ENCODE measurements around the gene HSD17B1. TPM values are rescaled to one million over a fixed set of nuclear protein-coding genes. Genes with fewer than 3 reads are reported as not detected.
A peak's percentile ranks its signal among the peaks of the same experiment; 100 is the strongest.

The HSD17B1 gene
- total RNA-seq, 1 experiment from 2014 or later: 2.3 TPM

- Mint-ChIP-seq H3K4me3 (ENCODE audit: unreplicated experiment) (peak overlapping the region; percentile 95), H3K36me3 (ENCODE audit: insufficient read depth, unreplicated experiment) (peaks cover 96% of the 10 kb centered on the region), H3K27me3 (ENCODE audit: insufficient read depth, unreplicated experiment) (no peaks in the 10 kb centered on the region), H3K9me3 (ENCODE audit: unreplicated experiment) (no peaks in the 10 kb centered on the region), H3K4me1 (ENCODE audit: low read depth, unreplicated experiment) (peaks cover 15% of the 10 kb centered on the region), H3K27ac (ENCODE audit: unreplicated experiment) (peak overlapping the region; percentile 95)
- Histone ChIP-seq H3K4me3 (ENCODE audit: low read depth, low read length) (peak overlapping the region; percentile 49), H3K36me3 (ENCODE audit: control insufficient read depth, insufficient read depth, low read length) (peaks cover 16% of the 10 kb centered on the region), H3K4me1 (peaks cover 13% of the 10 kb centered on the region), H3K9me3 (no peaks in the 10 kb centered on the region), H3K27me3 (replicated peaks; ENCODE audit: control insufficient read depth, insufficient read depth, low read length) (no peaks in the 10 kb centered on the region)
- ChIA-PET POLR2A (interaction anchor here (1.4 kb wide), 1 partner anchor 12 kb away, joined by 6 read pairs; no protein-coding TSS in a partner anchor), CTCF (interaction anchor here (1.4 kb wide), 1 partner anchor 12 kb away, joined by 17 read pairs; the partner anchor contains the start of gene PSMC3IP)
- BruUV-seq (replicated peaks): no TSS peak
- DNase-seq: no peak
- TF ChIP-seq, protein P1, sequence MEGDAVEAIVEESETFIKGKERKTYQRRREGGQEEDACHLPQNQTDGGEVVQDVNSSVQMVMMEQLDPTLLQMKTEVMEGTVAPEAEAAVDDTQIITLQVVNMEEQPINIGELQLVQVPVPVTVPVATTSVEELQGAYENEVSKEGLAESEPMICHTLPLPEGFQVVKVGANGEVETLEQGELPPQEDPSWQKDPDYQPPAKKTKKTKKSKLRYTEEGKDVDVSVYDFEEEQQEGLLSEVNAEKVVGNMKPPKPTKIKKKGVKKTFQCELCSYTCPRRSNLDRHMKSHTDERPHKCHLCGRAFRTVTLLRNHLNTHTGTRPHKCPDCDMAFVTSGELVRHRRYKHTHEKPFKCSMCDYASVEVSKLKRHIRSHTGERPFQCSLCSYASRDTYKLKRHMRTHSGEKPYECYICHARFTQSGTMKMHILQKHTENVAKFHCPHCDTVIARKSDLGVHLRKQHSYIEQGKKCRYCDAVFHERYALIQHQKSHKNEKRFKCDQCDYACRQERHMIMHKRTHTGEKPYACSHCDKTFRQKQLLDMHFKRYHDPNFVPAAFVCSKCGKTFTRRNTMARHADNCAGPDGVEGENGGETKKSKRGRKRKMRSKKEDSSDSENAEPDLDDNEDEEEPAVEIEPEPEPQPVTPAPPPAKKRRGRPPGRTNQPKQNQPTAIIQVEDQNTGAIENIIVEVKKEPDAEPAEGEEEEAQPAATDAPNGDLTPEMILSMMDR (IDR thresholded peaks at IDR 0.05; ENCODE audit: insufficient read depth in 1 of 2, low read depth in 1 of 2, low read length in 1 of 2, severe bottlenecking in 1 of 2, unreplicated experiment in 1 of 2): no peak
- intact Hi-C loops (cut with micrococcal nuclease; ENCODE audit: unreplicated experiment): no loop called here
Measured at GRCh38 chr17:42566215-42566882, 13.6 kb downstream of the HSD17B1 start.

- TF ChIP-seq, protein P1 (IDR thresholded peaks at IDR 0.05; ENCODE audit: insufficient read depth in 1 of 2, low read depth in 1 of 2, low read length in 1 of 2, severe bottlenecking in 1 of 2, unreplicated experiment in 1 of 2): peak in 1 of 2 experiments; percentile 22
- H3K27me3 ChIP-seq (replicated peaks; ENCODE audit: control insufficient read depth, insufficient read depth, low read length): no peaks in the 10 kb centered on the region
- DNase-seq: peak; percentile 92 to 96
- Mint-ChIP-seq H3K27ac (ENCODE audit: unreplicated experiment) (peak within 1 kb of the TSS; percentile 95), H3K4me3 (ENCODE audit: unreplicated experiment) (peak within 1 kb of the TSS; percentile 95), H3K36me3 (ENCODE audit: insufficient read depth, unreplicated experiment) (peaks cover 96% of the 10 kb centered on the region), H3K27me3 (ENCODE audit: insufficient read depth, unreplicated experiment) (no peaks in the 10 kb centered on the region), H3K9me3 (ENCODE audit: unreplicated experiment) (no peaks in the 10 kb centered on the region), H3K4me1 (ENCODE audit: low read depth, unreplicated experiment) (peaks cover 15% of the 10 kb centered on the region)
- H3K9me3 ChIP-seq: no peaks in the 10 kb centered on the region
- TSS peak; percentile 3 for BruUV-seq (replicated peaks)
- H3K4me3 ChIP-seq (ENCODE audit: low read depth, low read length): peak within 1 kb of the TSS; percentile 49
- ChIA-PET CTCF (interaction anchor here (0.7 to 1.4 kb wide), 2 partner anchors 11 to 12 kb away, joined by 3 to 17 read pairs; partner anchors contain the start of gene PSMC3IP), POLR2A (interaction anchor here (1.4 kb wide), 1 partner anchor 13 kb away, joined by 6 read pairs; no protein-coding TSS in a partner anchor)
- peaks cover 13% of the 10 kb centered on the region for H3K4me1 ChIP-seq
- H3K36me3 ChIP-seq (ENCODE audit: control insufficient read depth, insufficient read depth, low read length): peaks cover 17% of the 10 kb centered on the region
- intact Hi-C loops (cut with micrococcal nuclease; ENCODE audit: unreplicated experiment): no loop called here
Measured at GRCh38 chr17:42566883-42567573, 14.3 kb downstream of the HSD17B1 start, which contains the start of gene MLX. MLX (plus strand) TSS chr17:42567100; CDS start chr17:42567125, 25 bp downstream.

DNA sequence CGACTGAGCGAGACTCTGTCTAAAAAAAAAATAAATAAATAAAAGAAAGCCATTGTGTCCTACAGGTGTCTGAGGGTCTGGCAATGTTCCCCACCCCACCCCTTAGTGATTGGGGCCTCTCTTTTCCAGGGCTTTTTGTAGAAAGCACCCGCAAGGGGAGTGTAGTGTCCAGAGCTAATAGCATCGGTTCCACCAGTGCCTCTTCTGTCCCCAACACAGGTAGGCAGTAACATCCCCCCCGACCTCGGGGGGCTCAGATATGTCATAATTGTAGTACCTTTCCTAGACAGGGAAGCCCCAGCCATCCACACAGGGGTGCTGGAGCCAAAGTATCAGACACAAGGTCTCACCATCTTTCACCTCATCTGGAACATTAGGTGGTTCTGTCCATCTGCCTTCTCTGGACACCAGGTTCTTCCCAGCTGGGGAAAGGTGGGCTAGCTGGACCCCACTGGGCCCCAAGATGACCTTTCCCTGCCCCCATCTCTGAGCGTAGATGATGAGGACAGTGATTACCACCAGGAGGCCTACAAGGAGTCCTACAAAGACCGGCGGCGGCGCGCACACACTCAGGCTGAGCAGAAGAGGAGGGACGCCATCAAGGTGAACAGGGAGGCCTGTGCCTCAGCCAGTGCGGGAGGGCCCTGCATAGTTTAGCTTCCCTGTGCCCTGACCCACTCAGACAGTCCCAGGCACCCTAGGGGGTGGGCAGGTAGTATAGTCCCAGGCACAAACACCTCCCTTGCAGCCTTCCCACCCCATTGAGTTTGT lies 15.8 kb downstream of the HSD17B1 start:
- H3K27me3 Mint-ChIP-seq (ENCODE audit: insufficient read depth, unreplicated experiment): no peaks in the 10 kb centered on the region
- CTCF ChIA-PET: interaction anchor here (0.6 kb wide), 1 partner anchor 183 kb away, joined by 4 read pairs; no protein-coding TSS in a partner anchor
- peaks cover 25% of the 10 kb centered on the region for H3K36me3 ChIP-seq (ENCODE audit: control insufficient read depth, insufficient read depth, low read length)

More for the DNA sequence above, 15.8 kb downstream of the HSD17B1 start:
- intact Hi-C loops (cut with micrococcal nuclease; ENCODE audit: unreplicated experiment): no loop called here
- H3K9me3 Mint-ChIP-seq (ENCODE audit: unreplicated experiment): no peaks in the 10 kb centered on the region
- BruUV-seq (replicated peaks): no TSS peak
- peaks cover 5% of the 10 kb centered on the region for H3K4me1 ChIP-seq
- H3K27me3 ChIP-seq (replicated peaks; ENCODE audit: control insufficient read depth, insufficient read depth, low read length): no peaks in the 10 kb centered on the region
- H3K4me1 Mint-ChIP-seq (ENCODE audit: low read depth, unreplicated experiment): peaks cover 19% of the 10 kb centered on the region
- POLR2A ChIA-PET: no interaction called here
- peaks cover 96% of the 10 kb centered on the region for H3K36me3 Mint-ChIP-seq (ENCODE audit: insufficient read depth, unreplicated experiment)
- no peak overlapping the region for H3K27ac Mint-ChIP-seq (ENCODE audit: unreplicated experiment)
- H3K9me3 ChIP-seq: no peaks in the 10 kb centered on the region
- TF ChIP-seq, protein P1 (IDR thresholded peaks at IDR 0.05; ENCODE audit: insufficient read depth in 1 of 2, low read depth in 1 of 2, low read length in 1 of 2, severe bottlenecking in 1 of 2, unreplicated experiment in 1 of 2): no peak
- H3K4me3 ChIP-seq (ENCODE audit: low read depth, low read length): no peak overlapping the region
- no peak for DNase-seq
- H3K4me3 Mint-ChIP-seq (ENCODE audit: unreplicated experiment): peak overlapping the region; percentile 32
